GM19328 (cell line): Measurements from ENCODE around the gene C1orf21.

Experiments
- ATAC-seq: cut with Tn5 transposase; IDR thresholded peaks from one replicate; pipeline ENCODE4 v1.9.1; 2021; ENCODE audit warnings: mild to moderate bottlenecking, moderate library complexity; ENCODE audit not compliant: unreplicated experiment

C1orf21 gene

GRCh38 chr1:184385865-184386311 is 941 bp upstream of the C1orf21 start:
- no peak for ATAC-seq

- no peak for ATAC-seq
These were observed 243 bp downstream of the C1orf21 start for GRCh38 chr1:184387069-184387475.

GRCh38 chr1:184387476-184388318 is 868 bp downstream of the C1orf21 start:
- no peak for ATAC-seq

- ATAC-seq: no peak
These were observed 1.6 kb downstream of the C1orf21 start for GRCh38 chr1:184388319-184388889.

- no peak for ATAC-seq
These were observed 2.1 kb downstream of the C1orf21 start for GRCh38 chr1:184388971-184389370.

GRCh38 chr1:184389446-184389845 is 2.6 kb downstream of the C1orf21 start:
- ATAC-seq: no peak

GRCh38 chr1:184390889-184391288 is 4.1 kb downstream of the C1orf21 start:
- no peak for ATAC-seq

- no peak for ATAC-seq
These were observed 5.2 kb downstream of the C1orf21 start for GRCh38 chr1:184392067-184392466.

- ATAC-seq: no peak
These were observed 6.1 kb downstream of the C1orf21 start for GRCh38 chr1:184392779-184393522.

GRCh38 chr1:184393962-184394361 is 7.1 kb downstream of the C1orf21 start:
- ATAC-seq: no peak

GRCh38 chr1:184395370-184395769 is 8.5 kb downstream of the C1orf21 start:
- ATAC-seq: no peak

GRCh38 chr1:184395937-184396480 is 9.2 kb downstream of the C1orf21 start:
- ATAC-seq: no peak

GRCh38 chr1:184399192-184399847 is 12.5 kb downstream of the C1orf21 start:
- ATAC-seq: no peak

- ATAC-seq: no peak
These were observed 17.3 kb downstream of the C1orf21 start for GRCh38 chr1:184403961-184404726.

GRCh38 chr1:184404727-184405027 is 17.8 kb downstream of the C1orf21 start:
- ATAC-seq: no peak

GRCh38 chr1:184405094-184405800 is 18.4 kb downstream of the C1orf21 start:
- ATAC-seq: no peak

- ATAC-seq: no peak
These were observed 18.9 kb downstream of the C1orf21 start for GRCh38 chr1:184405801-184406142.

- no peak for ATAC-seq
These were observed 19.6 kb downstream of the C1orf21 start for GRCh38 chr1:184406479-184406878.

GRCh38 chr1:184407816-184408510 is 21.1 kb downstream of the C1orf21 start:
- no peak for ATAC-seq
